HG02798 (cell line): ENCODE measurements around the gene PLSCR1.
"Not testable (repeated sequence)": the region's sequence is repeated elsewhere in the genome, so short reads cannot be mapped to it uniquely, and the experiment has no call there.

Experiments used
- ATAC-seq: cut with Tn5 transposase; IDR thresholded peaks from one replicate; pipeline ENCODE4 v1.9.1; 2021; ENCODE audit warnings: mild to moderate bottlenecking; ENCODE audit not compliant: unreplicated experiment, poor library complexity

Gene PLSCR1

DNA sequence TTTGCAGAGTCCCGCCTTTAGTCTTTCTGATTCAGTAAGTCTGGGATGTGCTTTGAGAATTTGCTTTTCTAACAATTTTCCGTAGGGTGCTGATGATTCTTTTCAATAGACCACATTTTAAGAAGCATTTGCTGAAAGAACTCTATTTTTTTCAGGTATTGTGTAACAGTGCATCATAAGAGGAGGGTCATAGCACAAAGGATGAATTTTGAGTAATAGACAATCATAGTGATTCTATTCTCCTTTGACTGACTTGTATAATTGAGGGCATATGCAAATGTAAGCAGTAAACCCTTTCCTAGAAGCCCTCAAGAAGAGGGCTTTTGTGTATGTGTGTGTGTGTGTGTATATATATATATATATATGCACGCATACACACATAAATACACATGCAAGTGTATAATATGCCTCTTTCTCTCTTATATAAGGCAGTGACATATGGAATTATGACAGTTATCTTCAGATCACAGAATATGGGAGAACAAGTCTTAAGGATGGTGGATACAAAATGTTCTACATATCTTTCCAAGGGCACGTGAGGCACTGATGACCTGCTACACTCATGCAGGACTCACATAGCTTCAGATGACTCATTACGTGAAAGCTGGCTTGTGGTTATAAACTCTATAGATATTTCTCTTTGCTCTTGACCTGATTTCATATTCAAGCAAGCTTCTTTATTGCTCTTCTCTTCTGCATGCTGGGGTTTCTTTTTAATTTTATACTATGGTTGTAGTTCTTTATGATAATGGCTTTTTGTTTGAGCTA, 6.5 kb upstream of the PLSCR1 start:
- ATAC-seq: peak; percentile 73

DNA sequence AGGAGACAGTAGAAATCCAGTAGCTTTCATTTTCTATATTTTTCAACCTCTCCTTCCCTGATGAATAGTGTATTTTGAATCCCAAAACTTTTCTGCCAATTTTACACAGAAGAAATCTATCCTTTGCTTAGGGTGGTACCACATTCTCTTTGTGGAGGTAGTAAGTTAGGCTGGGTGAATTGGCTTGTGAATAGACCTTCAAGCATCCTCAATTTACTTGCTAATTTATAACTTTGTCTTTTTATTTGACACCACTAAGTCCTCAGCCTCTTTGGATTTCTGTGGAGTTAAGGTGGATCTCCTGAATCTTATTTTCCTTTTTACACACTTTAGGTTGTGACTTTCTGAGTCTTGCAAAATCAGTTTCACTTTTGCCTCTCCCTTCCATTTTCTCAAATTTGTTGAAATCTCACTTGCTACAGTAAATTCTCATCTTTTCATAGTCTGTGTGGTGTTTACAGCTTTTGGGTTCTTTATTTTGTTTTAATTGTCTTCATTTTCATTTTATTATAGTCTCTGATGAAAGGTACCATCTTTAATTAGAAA, 5.7 kb upstream of the PLSCR1 start:
- ATAC-seq: no peak

DNA sequence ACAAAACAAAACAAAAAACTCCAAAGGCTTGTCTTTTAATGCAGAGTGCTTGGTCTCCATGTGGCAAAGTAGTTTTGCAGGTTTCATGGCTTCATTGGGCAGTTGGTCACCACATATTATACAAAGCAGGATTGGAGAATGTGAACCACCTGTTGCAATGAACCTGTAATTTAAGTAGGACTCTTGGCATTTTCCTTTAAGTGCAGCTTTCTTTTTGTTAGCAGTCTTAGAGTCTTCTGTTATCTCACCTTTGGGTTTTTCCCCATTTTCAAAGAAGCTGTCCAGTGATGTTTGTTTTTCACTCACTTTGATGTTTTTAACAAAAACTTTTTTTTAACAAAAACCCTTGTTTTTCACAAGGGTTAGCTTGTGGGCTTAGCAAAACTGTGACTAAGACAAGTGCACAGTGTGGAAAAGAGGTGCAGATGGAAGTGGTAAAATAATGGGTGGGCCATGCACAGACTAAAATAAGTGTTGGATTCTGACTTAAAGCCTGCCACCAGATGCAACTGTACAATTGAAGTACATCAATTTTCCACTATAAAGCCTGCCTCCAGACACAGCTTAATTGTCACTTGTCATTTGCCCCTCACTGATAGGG, 2.9 kb upstream of the PLSCR1 start:
- no peak for ATAC-seq

DNA sequence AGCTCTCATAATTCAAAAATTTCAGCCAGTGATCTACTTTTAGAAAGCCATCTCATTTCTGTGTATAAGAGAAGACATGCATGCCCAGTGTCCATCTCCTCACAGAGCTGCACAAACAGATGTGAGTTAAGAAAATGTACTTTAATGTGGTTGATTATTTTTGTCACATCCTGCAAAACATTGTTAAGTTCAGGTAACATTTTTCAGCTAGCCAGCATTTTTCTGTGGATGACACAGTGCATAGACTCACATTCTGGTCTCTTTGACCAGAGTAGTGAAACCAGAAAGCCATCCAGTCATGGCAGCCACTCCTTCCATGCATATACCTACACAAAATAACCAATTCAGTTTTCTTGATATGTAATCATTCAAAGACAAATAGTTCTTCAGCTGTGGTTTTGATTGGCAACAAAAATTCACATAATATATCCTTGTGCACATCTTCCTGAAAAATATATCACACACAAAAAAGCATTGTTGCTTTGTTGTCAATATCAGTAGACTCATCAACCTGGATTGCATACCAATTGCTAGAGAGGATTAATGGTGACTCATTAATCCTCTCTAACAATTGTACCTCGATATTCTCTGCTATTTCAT, 2.1 kb upstream of the PLSCR1 start:
- no peak for ATAC-seq

DNA sequence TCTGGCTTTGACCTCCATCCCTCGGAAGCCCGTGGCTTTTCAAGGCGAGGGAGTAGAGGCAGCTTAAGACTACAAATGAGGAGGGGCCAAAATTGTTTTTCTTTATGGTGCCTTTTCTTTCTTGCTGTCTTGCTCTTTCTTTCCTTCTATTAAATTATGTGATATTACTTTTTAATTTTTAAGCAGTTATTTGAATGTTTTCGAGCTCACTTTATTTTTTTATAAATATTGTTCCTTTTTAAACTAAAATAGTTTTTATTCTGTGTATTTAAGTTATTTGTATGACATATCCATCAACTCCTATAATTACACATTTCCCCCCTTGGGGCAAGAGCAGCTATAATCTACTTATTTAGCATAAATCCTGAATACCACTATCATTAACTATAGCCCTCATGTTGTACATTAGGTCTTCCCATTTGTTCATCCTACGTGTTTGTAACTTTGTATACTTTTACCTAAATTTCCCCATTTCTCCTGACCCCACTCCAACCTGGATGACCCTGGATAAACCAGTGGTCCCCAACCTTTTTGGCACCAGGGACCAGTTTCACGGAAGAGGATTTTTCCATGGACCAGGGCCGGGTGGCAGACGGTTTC, 622 bp upstream of the PLSCR1 start:
- no peak for ATAC-seq

DNA sequence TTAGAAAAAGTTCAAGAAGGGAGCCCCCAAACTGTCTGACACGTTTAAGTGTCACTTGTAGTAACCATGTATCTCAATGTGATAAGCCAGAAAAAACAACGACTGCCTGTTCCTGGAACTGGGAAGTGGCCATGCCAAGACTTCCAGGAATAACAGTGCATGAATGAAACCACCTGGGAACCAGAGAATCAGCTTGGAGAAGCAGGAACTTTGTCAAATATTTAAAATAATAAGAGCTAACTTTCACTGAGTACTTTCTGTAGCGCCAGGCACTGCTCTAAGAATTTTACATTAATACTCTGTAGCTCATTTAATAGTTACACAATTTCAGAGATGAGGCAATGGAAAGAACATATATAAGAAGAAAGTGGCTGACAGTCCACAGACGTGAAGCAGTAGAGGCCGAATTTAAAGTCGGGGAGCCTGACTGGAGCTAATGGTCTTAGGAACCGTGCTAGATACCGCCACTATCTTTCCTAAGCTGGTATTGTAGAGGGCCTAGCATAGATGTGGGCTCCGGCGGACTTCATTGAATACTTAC, 876 bp downstream of the PLSCR1 start:
- peak; percentile 13 for ATAC-seq

DNA sequence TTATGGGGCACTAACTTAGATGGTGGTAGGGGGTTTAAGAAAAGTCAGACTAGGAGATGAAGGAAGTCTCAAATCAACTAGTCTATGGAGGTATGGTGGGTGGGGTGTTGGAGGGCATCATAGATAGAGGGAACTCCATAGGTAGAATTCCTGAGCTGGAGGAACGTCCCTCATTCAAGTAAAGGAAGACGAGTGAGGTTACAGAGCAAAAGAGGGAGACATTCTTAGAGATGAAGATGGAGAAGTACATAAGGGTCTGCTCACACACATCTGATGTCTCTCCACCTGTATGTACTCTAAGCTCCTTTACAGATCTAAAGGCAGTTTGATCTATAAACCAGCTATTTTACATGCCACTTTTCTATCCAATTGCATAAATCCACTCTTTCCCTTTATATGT, 1.4 kb downstream of the PLSCR1 start:
- no peak for ATAC-seq

DNA sequence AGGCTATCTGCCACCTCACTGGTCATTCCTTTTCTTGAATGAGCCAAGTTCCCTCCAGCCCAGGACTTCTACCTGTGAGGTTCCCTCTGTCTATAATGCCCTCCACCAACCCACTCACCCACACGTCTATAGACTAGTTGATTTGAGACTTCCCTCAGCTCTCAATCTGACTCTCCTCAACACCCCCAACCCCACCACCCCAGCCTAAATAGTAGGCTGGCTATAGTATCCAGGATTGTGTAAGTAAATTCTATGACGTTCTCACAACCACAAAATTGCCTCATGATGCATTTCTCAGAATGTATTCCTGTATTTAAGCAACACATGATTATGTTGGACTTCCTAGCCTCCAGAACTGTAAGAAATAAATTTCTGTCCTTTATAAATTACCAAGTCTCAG, 2.2 kb downstream of the PLSCR1 start:
- no peak for ATAC-seq

DNA sequence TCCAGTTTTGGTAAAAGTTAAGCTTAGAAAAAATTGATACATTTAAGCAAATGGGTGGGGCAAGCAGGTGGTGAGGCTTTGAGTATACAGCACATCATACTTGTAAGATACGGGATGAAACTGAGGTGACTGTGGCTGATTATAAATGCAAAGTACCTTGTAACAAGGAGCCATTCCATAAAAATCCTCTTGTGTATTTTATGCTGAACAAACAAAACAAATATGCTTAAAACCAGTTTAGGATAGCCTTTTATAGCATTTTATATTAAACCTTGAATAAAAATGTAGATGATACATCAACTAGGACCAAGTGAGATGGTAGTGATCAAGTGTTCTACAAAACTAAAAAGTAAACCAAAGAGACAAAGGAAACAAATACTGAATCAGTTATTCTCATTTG, 3.4 kb downstream of the PLSCR1 start:
- ATAC-seq: no peak

DNA sequence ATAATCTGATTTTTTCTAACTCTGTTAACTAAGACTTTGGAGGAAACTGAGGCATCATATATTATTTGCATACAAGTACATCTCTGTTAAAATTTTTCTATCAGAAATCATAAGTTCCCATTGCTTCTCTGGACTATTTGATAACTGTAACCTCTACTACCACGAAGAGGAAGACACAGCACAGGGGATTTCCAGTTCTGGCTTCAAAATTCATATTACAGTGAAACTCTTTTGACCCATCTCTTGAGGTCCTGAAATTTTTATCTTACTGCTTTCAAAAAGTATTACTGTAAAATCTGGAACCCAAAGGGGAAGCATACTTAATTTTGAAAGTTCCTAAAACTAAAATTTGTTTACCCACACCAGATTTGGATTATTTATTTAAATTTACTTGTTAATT, 4.2 kb downstream of the PLSCR1 start:
- peak; percentile 30 for ATAC-seq

DNA sequence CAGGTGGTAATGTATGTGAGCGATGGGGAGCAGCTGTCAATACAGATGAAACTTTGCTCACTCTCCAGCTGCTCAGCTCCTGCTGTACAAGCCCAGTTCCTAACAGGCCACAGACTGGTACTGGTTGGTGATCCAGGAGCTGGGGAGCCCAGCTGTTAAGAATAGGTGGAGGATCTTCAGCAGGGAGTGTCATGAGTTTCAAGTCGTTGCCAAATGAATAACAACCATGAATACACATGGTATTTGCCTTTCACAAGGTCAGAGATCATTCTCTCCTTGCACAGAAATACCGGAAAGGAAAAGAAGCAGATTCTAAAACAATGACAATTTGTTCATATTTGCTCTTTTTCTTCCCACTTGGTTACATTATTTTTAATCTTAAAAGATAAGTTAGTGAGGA, 5.1 kb downstream of the PLSCR1 start:
- no peak for ATAC-seq

DNA sequence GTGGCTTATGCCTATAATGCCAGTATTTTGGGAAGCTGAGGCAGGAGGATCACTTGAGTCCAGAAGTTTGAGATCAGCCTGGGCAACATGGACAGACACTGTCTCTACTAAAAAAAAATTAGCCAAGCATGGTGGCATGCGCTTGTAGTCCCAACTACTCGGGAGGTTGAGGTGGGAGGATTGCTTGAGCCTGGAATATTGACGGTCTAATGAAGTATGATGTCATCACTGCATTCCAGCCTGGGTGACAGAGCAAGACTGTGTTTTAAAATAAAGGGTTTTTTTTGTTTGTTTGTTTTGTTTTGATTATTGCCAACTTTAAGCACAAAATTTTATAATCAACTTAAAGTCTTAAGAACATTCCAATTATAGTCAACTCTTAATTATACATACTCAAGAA, 6.8 kb downstream of the PLSCR1 start:
- ATAC-seq: no peak

DNA sequence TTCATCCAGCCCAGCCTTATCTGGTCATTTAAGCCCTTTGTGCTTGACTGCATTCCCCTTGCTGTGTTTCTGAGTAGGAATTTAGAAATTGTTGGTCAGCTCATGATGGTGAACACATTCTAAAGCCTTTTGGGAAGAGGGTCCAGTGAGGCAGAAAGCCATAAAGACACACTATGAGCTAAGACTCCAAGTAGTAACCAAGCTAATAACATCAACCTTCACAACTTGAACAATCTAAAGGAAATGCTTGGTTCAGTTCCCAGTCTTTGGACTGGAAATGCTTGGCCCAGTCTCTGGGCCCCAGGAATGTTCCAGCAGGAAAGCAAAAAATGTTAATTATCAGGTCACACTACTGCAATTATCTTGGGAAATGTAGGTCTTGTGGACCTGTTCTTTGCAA, 7.7 kb downstream of the PLSCR1 start:
- no peak for ATAC-seq

DNA sequence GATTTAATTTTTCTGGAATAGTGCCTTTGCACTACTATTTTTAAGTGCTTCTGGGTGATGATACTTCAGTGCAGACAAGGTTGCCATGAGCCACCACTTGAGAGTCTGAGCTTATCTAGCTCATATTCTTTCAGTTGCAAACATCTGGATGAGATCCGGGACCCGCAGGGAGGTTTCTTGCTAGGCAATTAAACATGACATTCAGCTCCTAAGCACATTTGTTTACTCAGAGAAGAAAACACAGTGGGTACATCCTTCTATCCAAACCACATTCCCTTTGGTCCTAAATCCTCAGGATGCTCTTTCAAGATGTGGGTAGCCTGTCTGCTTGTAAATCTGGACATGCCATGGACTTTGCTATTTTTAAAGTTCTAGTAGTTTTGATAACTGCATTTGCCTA, 12.0 kb downstream of the PLSCR1 start:
- ATAC-seq: no peak

DNA sequence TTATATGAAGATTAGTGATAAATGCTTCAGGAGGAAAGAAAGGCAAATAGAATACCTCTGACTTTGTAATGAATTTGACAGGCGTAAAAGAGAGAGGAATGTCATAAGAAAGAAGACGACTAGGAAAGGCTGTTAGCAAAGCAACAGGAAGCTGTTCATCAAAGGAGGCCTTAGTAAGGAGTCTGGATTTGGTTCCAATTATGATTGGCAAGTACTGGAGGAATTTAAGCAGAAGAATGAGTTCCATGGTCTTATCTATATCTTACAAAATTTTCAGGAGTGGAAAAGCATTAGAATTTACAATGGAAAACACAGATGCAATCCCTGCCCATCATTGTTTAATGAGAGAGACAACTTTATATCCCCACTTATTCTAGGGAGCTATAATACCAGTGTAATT, 13.8 kb downstream of the PLSCR1 start:
- no peak for ATAC-seq

DNA sequence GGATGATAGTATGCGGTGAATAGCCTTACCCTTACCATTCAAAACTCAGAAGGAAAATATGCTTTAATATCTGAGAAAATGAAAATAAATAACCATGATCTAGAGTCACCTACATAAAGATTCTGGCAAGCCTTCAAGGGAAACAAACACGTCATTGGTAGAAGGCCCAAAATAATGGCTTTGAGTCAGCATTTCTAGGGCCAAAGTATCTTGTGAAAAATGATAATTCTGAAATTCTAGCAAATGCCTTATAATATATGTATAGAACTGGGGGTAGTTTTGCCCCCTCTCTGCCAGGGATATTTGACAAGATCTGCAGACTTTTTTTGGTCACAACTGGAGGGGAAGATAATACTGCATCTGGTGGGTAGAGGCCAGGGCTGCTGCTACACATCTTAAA, 15.4 kb downstream of the PLSCR1 start:
- ATAC-seq: no peak

DNA sequence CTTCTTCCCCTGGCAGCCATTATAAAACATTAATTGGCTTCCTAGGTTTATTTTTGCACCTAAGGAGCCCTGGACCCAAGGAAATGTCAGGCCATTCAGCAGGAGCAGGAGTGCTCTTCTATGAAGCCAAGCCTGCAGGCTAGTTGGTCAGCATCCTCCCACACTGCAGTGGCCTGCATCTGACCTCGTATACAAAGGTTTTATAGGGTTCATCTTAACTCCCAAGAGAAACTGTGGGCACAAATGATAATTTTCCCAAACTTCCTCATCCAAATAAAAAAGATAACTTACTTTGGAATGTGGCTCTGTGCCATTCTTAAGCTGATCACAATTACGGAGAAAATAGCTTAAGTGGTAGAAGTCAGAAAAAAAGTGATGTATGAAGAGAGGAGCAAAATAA, 19.4 kb downstream of the PLSCR1 start:
- ATAC-seq: no peak

DNA sequence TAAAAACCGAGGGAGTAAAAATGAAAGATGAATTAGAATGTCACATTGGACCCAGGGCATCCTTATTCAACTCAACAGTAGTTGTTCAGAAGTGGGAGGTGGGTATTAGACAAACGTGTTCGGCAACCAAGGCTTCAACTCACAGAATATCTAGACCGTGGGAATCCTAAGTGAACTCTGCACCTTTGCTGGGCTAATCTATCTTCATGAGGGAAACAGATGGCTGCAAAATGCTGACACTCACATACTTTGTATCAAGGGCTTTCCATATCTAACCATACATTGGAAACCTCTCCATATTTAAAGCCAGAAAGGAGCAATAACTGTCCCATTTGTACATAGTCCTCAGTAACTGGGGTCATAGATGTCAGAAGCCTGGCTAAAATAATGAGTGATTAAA, 20.9 kb downstream of the PLSCR1 start:
- ATAC-seq: no peak

DNA sequence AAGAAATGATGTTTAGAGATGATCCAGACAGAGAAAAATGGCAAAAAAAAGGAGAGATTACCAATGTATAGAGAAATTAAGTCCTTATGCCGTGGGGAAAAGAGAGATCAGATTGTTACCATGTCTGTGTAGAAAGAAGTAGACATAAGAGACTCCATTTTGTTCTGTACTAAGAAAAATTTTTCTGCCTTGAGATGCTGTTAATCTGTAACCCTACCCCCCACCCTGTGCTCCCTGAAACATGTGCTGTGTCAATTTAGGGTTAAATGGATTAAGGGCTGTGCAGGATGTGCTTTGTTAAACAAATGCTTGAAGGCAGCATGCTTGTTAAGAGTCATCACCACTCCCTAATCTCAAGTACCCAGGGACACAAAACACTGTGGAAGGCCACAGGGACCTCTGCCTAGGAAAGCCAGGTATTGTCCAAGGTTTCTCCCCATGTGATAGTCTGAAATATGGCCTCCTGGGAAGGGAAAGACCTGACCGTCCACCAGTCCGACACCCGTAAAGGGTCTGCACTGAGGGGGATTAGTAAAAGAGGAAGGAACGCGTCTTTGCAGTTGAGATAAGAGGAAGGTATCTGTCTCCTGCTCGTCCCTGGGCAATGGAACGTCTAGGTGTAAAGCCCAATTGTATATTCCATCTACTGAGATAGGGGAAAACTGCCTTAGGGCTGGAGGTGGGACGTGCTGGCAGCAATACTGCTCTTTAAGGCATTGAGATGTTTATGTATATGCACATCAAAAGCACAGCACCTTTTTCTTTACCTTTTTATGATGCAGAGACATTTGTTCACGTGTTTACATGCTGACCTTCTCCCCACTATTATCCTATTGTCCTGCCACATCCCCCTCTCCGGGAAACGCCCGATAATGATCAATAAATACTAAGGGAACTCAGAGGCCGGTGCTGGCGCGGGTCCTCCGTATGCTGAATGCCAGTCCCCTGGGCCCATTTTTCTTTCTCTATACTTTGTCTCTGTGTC, 21.9 kb downstream of the PLSCR1 start:
- ATAC-seq: not testable (repeated sequence)

DNA sequence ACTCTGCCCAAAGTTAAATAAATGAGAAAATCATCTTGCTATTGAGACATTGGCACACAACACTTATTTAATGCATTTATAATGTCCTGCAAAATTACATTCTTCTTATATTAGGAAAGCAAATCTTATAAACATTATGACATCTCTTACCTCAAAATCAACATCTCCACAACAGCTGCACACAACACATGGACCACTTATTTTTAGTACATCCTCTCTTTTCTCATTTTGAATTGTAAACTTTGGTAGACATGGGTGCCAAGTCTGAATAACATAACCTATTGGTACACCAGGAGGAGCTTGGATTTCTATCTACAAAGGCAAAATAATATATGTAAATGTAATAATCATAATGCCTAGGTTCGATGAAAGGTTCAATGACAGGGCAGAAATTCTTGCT, 23.0 kb downstream of the PLSCR1 start:
- no peak for ATAC-seq
